Progenitor cell of endocrine pancreas (in vitro differentiated cells): Measurements from ENCODE around the gene FN3KRP. TPM values are rescaled to one million over a fixed set of nuclear protein-coding genes. Genes with fewer than 3 reads are reported as not detected.

Source experiments
- DNase-seq: peaks from one replicate; pipeline ENCODE4 v3.0.0; 2021; ENCODE audit warnings: low spot score; ENCODE audit not compliant: unreplicated experiment
- H3K27ac Mint-ChIP-seq: 2 replicates; pipeline ENCODE4 v1.8.0; 2021; ENCODE audit warnings: mild to moderate bottlenecking, moderate library complexity, mixed read lengths
- H3K27me3 Mint-ChIP-seq: 2 replicates; pipeline ENCODE4 v1.8.0; 2021; ENCODE audit warnings: mixed read lengths
- H3K36me3 Mint-ChIP-seq: 2 replicates; pipeline ENCODE4 v1.8.0; 2022; ENCODE audit warnings: mixed read lengths; ENCODE audit not compliant: insufficient read depth
- H3K4me1 Mint-ChIP-seq: 2 replicates; pipeline ENCODE4 v1.8.0; 2021; ENCODE audit warnings: low read depth, mixed read lengths
- H3K4me3 Mint-ChIP-seq: 2 replicates; pipeline ENCODE4 v1.8.0; 2021; ENCODE audit warnings: low read depth, mild to moderate bottlenecking, moderate library complexity, mixed read lengths
- H3K9me3 Mint-ChIP-seq: 2 replicates; pipeline ENCODE4 v1.8.0; 2021; ENCODE audit warnings: low read depth, mixed read lengths
- CTCF ChIP-seq: fragments of 200-600 bp; sonication (generic); IDR thresholded peaks from one replicate; pipeline ENCODE4 v1.5.0; 2021; ENCODE audit warnings: antibody characterized with exemption, mild to moderate bottlenecking; ENCODE audit not compliant: unreplicated experiment
- total RNA-seq: library from RNA; stranded (reverse); gene quantifications from 2 replicates; pipeline ENCODE4 v1.2.1, GENCODE V29; 2021

The FN3KRP gene
- total RNA-seq, 1 donor from 2014 or later: 34.2 TPM

- peak overlapping the region; percentile 92 for H3K27ac Mint-ChIP-seq
Measured at GRCh38 chr17:82752371-82753200, 36.1 kb downstream of the FN3KRP start.

GRCh38 chr17:82753201-82753464 is 36.6 kb downstream of the FN3KRP start:
- H3K27ac Mint-ChIP-seq: no peak overlapping the region
- H3K4me1 Mint-ChIP-seq: peaks cover 14% of the 10 kb centered on the region
- no peak for TF ChIP-seq CTCF
- H3K36me3 Mint-ChIP-seq: peaks cover 6% of the 10 kb centered on the region
- no peak for DNase-seq
- no peaks in the 10 kb centered on the region for H3K9me3 Mint-ChIP-seq
- peak overlapping the region; percentile 83 for H3K4me3 Mint-ChIP-seq
- peaks cover 10% of the 10 kb centered on the region for H3K27me3 Mint-ChIP-seq

More at GRCh38 chr17:82752371-82753200, 36.1 kb downstream of the FN3KRP start:
- peak overlapping the region; percentile 83 for H3K4me3 Mint-ChIP-seq
- H3K27me3 Mint-ChIP-seq: peaks cover 10% of the 10 kb centered on the region
- peaks cover 14% of the 10 kb centered on the region for H3K4me1 Mint-ChIP-seq
- peaks cover 8% of the 10 kb centered on the region for H3K36me3 Mint-ChIP-seq
- no peaks in the 10 kb centered on the region for H3K9me3 Mint-ChIP-seq
- DNase-seq: no peak
- no peak for TF ChIP-seq CTCF

GRCh38 chr17:82754297-82755208 is 38.0 kb downstream of the FN3KRP start:
- Mint-ChIP-seq H3K4me1 (peaks cover 14% of the 10 kb centered on the region), H3K9me3 (no peaks in the 10 kb centered on the region), H3K27me3 (peaks cover 7% of the 10 kb centered on the region), H3K27ac (peak overlapping the region; percentile 61), H3K36me3 (no peaks in the 10 kb centered on the region), H3K4me3 (peak overlapping the region; percentile 62)
- DNase-seq: no peak
- TF ChIP-seq CTCF: no peak

GRCh38 chr17:82756166-82756565 is 39.7 kb downstream of the FN3KRP start:
- no peak for TF ChIP-seq CTCF
- no peaks in the 10 kb centered on the region for H3K9me3 Mint-ChIP-seq
- no peaks in the 10 kb centered on the region for H3K36me3 Mint-ChIP-seq
- H3K4me1 Mint-ChIP-seq: peaks cover 14% of the 10 kb centered on the region
- H3K27me3 Mint-ChIP-seq: no peaks in the 10 kb centered on the region
- no peak overlapping the region for H3K4me3 Mint-ChIP-seq
- no peak for DNase-seq
- no peak overlapping the region for H3K27ac Mint-ChIP-seq

- TF ChIP-seq CTCF: no peak
- H3K27ac Mint-ChIP-seq: no peak overlapping the region
- H3K4me1 Mint-ChIP-seq: peaks cover 6% of the 10 kb centered on the region
- H3K36me3 Mint-ChIP-seq: peaks cover 20% of the 10 kb centered on the region
- no peaks in the 10 kb centered on the region for H3K27me3 Mint-ChIP-seq
- H3K4me3 Mint-ChIP-seq: no peak overlapping the region
- H3K9me3 Mint-ChIP-seq: no peaks in the 10 kb centered on the region
- no peak for DNase-seq
Measured at GRCh38 chr17:82765371-82765770, 48.9 kb downstream of the FN3KRP start.
